ENCODE data around the gene IPO11.

IPO11 gene

DNA sequence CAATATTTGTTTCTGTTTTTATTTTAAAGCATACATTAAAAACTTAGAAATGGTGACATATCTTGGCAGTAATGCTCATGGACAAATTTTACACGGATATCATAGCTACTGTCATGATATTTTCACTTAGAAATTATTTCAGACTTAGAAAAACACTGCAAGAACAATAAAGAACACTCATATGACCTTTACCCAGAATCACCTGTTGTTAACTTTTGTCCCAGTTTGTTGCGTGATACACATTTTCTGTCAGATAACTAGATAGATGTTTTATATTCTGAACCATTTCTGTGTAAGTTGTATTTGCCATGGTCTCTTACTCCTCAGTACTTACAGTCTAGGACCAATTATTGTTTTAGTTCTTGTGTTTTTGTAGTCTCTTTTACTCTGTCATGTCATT, 162.5 kb downstream of the IPO11 start:
- Histone ChIP-seq H3K27me3 (ENCODE audit: control insufficient read depth in 1 of 2, insufficient read depth in 2 of 2, low read length in 2 of 2) (no peaks in the 10 kb centered on the region), H3K36me3 (ENCODE audit: insufficient read depth, low read length) (no peaks in the 10 kb centered on the region), H3K27ac (ENCODE audit: low read depth, low read length) (no peak overlapping the region), H3K4me3 (ENCODE audit: low read depth in 1 of 2, low read length in 2 of 2) (no peak overlapping the region), H3K4me1 (ENCODE audit: insufficient read depth, low read length) (no peaks in the 10 kb centered on the region), H3K9ac (ENCODE audit: low read length) (no peak overlapping the region), H3K9me3 (ENCODE audit: low read length) (no peaks in the 10 kb centered on the region)

- no peaks in the 10 kb centered on the region for H3K36me3 ChIP-seq (ENCODE audit: insufficient read depth, low read length)
These were observed 162.9 kb downstream of the IPO11 start for GRCh38 chr5:62575489-62575888.

DNA sequence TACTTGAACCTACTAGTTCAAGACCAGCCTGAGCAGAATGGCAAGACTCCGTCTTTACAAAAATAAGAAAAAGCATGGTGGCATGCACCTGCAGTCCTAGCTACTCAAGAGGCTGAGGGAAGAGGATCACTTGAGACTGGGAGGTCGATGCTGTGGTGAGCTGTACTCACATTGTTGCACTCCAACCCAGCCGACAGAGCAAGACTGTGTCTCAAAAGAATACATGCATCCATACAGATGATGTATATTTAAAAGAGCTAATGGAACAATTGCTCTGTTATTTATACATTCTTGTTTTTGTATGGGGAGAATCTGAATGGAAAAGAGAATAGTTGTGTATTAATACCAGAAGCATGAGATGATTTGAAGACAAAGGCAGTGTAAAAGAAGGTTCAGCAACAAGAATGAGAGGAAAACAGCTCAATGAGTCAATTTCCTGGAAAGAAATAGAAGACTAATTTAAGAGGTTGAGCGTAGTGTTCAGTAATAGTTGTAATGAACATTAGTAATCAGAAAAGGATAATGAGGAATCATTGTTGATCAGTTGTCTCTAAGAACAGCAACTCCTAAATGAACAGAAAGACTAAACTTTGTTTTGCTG, 164.1 kb downstream of the IPO11 start:
- no peak overlapping the region for H3K4me3 ChIP-seq (ENCODE audit: low read depth in 1 of 2, low read length in 2 of 2)
- H3K27ac ChIP-seq (ENCODE audit: low read depth, low read length) = no peak overlapping the region

More at GRCh38 chr5:62575489-62575888, 162.9 kb downstream of the IPO11 start:
- Histone ChIP-seq H3K4me1 (ENCODE audit: insufficient read depth, low read length) (no peaks in the 10 kb centered on the region), H3K27ac (ENCODE audit: low read depth, low read length) (no peak overlapping the region), H3K9ac (ENCODE audit: low read length) (no peak overlapping the region), H3K4me3 (ENCODE audit: low read depth in 1 of 2, low read length in 2 of 2) (no peak overlapping the region), H3K9me3 (ENCODE audit: low read length) (no peaks in the 10 kb centered on the region), H3K27me3 (ENCODE audit: control insufficient read depth in 1 of 2, insufficient read depth in 2 of 2, low read length in 2 of 2) (no peaks in the 10 kb centered on the region)

GRCh38 chr5:62577488-62577887, 164.9 kb downstream of the IPO11 start:
- Histone ChIP-seq H3K9ac (ENCODE audit: low read length) (no peak overlapping the region), H3K9me3 (ENCODE audit: low read length) (no peaks in the 10 kb centered on the region), H3K4me1 (ENCODE audit: insufficient read depth, low read length) (no peaks in the 10 kb centered on the region), H3K36me3 (ENCODE audit: insufficient read depth, low read length) (no peaks in the 10 kb centered on the region), H3K4me3 (ENCODE audit: low read depth in 1 of 2, low read length in 2 of 2) (no peak overlapping the region), H3K27me3 (ENCODE audit: control insufficient read depth in 1 of 2, insufficient read depth in 2 of 2, low read length in 2 of 2) (no peaks in the 10 kb centered on the region), H3K27ac (ENCODE audit: low read depth, low read length) (no peak overlapping the region)

More for the DNA sequence above, 164.1 kb downstream of the IPO11 start:
- Histone ChIP-seq H3K9me3 (ENCODE audit: low read length) (no peaks in the 10 kb centered on the region), H3K4me1 (ENCODE audit: insufficient read depth, low read length) (no peaks in the 10 kb centered on the region), H3K27me3 (ENCODE audit: control insufficient read depth in 1 of 2, insufficient read depth in 2 of 2, low read length in 2 of 2) (no peaks in the 10 kb centered on the region), H3K36me3 (ENCODE audit: insufficient read depth, low read length) (no peaks in the 10 kb centered on the region), H3K9ac (ENCODE audit: low read length) (no peak overlapping the region)

DNA sequence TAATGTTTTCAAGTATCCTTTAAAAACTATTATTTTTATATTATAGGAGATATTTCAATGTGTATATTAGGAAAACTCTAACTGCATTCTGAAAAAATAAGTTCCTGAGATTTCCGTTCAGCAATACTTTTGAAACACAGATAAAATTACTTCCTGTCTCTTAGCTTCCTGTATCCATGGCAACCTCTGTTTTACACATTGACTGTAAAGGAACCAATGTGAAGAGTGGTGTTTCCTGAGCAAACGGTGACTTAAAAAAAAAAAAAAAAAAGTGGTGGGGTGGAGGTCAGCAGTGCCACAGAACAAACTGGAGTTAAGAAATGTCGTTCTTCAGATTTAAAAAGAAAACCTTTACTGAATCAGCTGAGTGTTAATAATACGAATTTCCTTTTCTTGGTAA, 166.0 kb downstream of the IPO11 start, which contains the start of gene LRRC70:
Gene LRRC70 (plus strand): TSS at position 280 of the 400 bp plus-strand sequence. CDS start 620 bp downstream, outside the sequence.
- no peaks in the 10 kb centered on the region for H3K9me3 ChIP-seq (ENCODE audit: low read length)
- no peak within 1 kb of the TSS for H3K4me3 ChIP-seq (ENCODE audit: low read depth in 1 of 2, low read length in 2 of 2)
- H3K27me3 ChIP-seq (ENCODE audit: control insufficient read depth in 1 of 2, insufficient read depth in 2 of 2, low read length in 2 of 2) = no peaks in the 10 kb centered on the region
- no peaks in the 10 kb centered on the region for H3K36me3 ChIP-seq (ENCODE audit: insufficient read depth, low read length)
- H3K4me1 ChIP-seq (ENCODE audit: insufficient read depth, low read length) = no peaks in the 10 kb centered on the region
- no peak within 1 kb of the TSS for H3K9ac ChIP-seq (ENCODE audit: low read length)
- no peak within 1 kb of the TSS for H3K27ac ChIP-seq (ENCODE audit: low read depth, low read length)

DNA sequence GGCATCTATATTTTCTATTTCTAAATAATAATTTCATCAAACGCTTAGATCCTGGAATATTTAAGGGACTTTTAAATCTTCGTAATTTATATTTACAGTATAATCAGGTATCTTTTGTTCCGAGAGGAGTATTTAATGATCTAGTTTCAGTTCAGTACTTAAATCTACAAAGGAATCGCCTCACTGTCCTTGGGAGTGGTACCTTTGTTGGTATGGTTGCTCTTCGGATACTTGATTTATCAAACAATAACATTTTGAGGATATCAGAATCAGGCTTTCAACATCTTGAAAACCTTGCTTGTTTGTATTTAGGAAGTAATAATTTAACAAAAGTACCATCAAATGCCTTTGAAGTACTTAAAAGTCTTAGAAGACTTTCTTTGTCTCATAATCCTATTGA, 167.2 kb downstream of the IPO11 start:
- Histone ChIP-seq H3K36me3 (ENCODE audit: insufficient read depth, low read length) (no peaks in the 10 kb centered on the region), H3K4me1 (ENCODE audit: insufficient read depth, low read length) (no peaks in the 10 kb centered on the region), H3K9ac (ENCODE audit: low read length) (no peak overlapping the region), H3K9me3 (ENCODE audit: low read length) (no peaks in the 10 kb centered on the region), H3K27ac (ENCODE audit: low read depth, low read length) (no peak overlapping the region), H3K27me3 (ENCODE audit: control insufficient read depth in 1 of 2, insufficient read depth in 2 of 2, low read length in 2 of 2) (no peaks in the 10 kb centered on the region), H3K4me3 (ENCODE audit: low read depth in 1 of 2, low read length in 2 of 2) (no peak overlapping the region)

DNA sequence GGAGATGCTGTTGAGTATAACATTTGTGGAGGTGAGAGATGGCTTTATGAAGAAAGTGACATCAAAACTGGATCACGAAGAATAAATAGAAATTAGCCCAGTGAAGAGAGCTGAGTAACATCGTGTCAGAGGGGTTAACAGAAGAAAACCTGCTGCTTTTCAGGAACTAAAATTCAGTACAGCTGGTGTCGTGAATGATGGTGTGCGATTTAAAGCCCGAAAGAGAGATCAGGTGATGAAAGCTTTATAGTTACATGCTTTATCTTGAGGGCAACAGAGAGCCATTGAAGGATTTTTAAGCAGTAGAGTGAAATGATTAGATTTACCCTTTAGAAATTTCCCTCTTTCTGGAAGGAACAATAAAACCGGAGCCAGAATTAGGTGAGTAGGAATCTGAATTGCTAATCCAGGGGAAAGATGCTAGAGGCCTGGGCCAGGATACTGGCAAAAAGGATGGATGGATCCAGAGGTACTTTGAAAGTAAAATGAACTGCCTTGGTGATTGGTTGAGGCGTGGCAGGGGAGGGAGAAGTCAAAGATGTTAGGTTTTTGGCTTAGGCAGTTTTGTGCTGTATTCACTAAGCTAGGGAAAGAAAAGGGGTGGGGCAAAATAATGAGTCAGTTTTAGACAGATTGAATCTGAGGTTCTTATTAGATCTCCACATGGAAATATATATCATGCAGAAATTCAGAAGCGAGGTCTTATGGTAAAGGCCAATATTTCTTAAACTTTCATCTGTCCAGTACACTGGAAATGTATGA, 169.5 kb downstream of the IPO11 start:
- no peaks in the 10 kb centered on the region for H3K4me1 ChIP-seq (ENCODE audit: insufficient read depth, low read length)
- no peaks in the 10 kb centered on the region for H3K9me3 ChIP-seq (ENCODE audit: low read length)
- no peak overlapping the region for H3K27ac ChIP-seq (ENCODE audit: low read depth, low read length)
- no peaks in the 10 kb centered on the region for H3K36me3 ChIP-seq (ENCODE audit: insufficient read depth, low read length)
- no peak overlapping the region for H3K4me3 ChIP-seq (ENCODE audit: low read depth in 1 of 2, low read length in 2 of 2)
- no peak overlapping the region for H3K9ac ChIP-seq (ENCODE audit: low read length)
- no peaks in the 10 kb centered on the region for H3K27me3 ChIP-seq (ENCODE audit: control insufficient read depth in 1 of 2, insufficient read depth in 2 of 2, low read length in 2 of 2)

GRCh38 chr5:62584391-62584790, 171.8 kb downstream of the IPO11 start:
- peaks cover 7% of the 10 kb centered on the region for H3K36me3 ChIP-seq (ENCODE audit: insufficient read depth, low read length)
- no peak overlapping the region for H3K9ac ChIP-seq (ENCODE audit: low read length)
- no peaks in the 10 kb centered on the region for H3K27me3 ChIP-seq (ENCODE audit: control insufficient read depth in 1 of 2, insufficient read depth in 2 of 2, low read length in 2 of 2)
- H3K27ac ChIP-seq (ENCODE audit: low read depth, low read length) = no peak overlapping the region
- H3K4me1 ChIP-seq (ENCODE audit: insufficient read depth, low read length) = no peaks in the 10 kb centered on the region
- H3K9me3 ChIP-seq (ENCODE audit: low read length) = no peaks in the 10 kb centered on the region
- H3K4me3 ChIP-seq (ENCODE audit: low read depth in 1 of 2, low read length in 2 of 2) = no peak overlapping the region

DNA sequence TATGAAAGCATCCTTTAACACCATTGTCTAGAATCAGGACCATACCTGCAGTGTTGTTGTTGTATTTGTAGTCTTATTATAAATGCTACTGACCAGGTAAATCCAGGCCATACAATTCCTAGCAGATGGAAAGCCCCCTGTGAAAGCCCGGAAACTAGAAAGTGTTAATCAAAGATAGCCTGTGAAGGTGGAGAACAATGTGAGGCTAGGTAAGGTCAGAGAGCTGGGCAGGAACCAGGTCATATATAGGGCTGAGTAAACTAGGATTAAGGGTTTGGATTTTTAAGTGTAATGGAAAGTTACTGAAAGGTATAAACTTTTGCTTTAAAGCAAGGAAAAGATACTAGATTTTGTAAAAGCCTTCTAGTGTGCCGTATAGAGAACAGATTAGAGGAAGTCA, 172.7 kb downstream of the IPO11 start:
- no peak overlapping the region for H3K27ac ChIP-seq (ENCODE audit: low read depth, low read length)
- H3K9me3 ChIP-seq (ENCODE audit: low read length) = no peaks in the 10 kb centered on the region
- peaks cover 7% of the 10 kb centered on the region for H3K36me3 ChIP-seq (ENCODE audit: insufficient read depth, low read length)
- H3K9ac ChIP-seq (ENCODE audit: low read length) = no peak overlapping the region
- H3K4me3 ChIP-seq (ENCODE audit: low read depth in 1 of 2, low read length in 2 of 2) = no peak overlapping the region
- H3K4me1 ChIP-seq (ENCODE audit: insufficient read depth, low read length) = no peaks in the 10 kb centered on the region
- no peaks in the 10 kb centered on the region for H3K27me3 ChIP-seq (ENCODE audit: control insufficient read depth in 1 of 2, insufficient read depth in 2 of 2, low read length in 2 of 2)

DNA sequence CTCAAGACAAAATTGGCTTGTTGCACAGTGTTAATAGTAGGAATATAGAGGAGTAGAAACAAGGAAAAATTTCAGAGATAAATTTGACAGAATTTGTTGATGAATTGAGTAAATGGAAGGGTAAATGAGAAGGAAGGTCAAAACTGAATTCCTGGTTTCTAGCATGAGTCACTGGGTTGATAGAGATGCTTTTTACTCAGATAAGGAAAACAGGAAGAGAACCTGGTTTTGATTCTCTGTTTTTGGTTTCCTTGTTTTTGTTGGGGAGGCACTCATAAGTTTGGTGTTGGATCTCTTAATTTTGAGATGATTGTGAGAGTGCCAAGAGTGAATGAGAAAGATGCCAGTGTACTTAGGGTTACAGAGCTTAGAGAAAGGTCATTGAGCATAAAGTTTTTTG, 173.2 kb downstream of the IPO11 start:
- Histone ChIP-seq H3K27ac (ENCODE audit: low read depth, low read length) (no peak overlapping the region), H3K27me3 (ENCODE audit: control insufficient read depth in 1 of 2, insufficient read depth in 2 of 2, low read length in 2 of 2) (no peaks in the 10 kb centered on the region)

GRCh38 chr5:62587737-62588136, 175.2 kb downstream of the IPO11 start:
- Histone ChIP-seq H3K4me3 (ENCODE audit: low read depth in 1 of 2, low read length in 2 of 2) (no peak overlapping the region), H3K27ac (ENCODE audit: low read depth, low read length) (no peak overlapping the region), H3K9me3 (ENCODE audit: low read length) (no peaks in the 10 kb centered on the region), H3K4me1 (ENCODE audit: insufficient read depth, low read length) (no peaks in the 10 kb centered on the region), H3K9ac (ENCODE audit: low read length) (no peak overlapping the region), H3K27me3 (ENCODE audit: control insufficient read depth in 1 of 2, insufficient read depth in 2 of 2, low read length in 2 of 2) (no peaks in the 10 kb centered on the region), H3K36me3 (ENCODE audit: insufficient read depth, low read length) (peaks cover 7% of the 10 kb centered on the region)

More for the DNA sequence above, 173.2 kb downstream of the IPO11 start:
- H3K9me3 ChIP-seq (ENCODE audit: low read length) = no peaks in the 10 kb centered on the region
- peaks cover 7% of the 10 kb centered on the region for H3K36me3 ChIP-seq (ENCODE audit: insufficient read depth, low read length)
- H3K4me3 ChIP-seq (ENCODE audit: low read depth in 1 of 2, low read length in 2 of 2) = no peak overlapping the region
- no peaks in the 10 kb centered on the region for H3K4me1 ChIP-seq (ENCODE audit: insufficient read depth, low read length)
- H3K9ac ChIP-seq (ENCODE audit: low read length) = no peak overlapping the region

DNA sequence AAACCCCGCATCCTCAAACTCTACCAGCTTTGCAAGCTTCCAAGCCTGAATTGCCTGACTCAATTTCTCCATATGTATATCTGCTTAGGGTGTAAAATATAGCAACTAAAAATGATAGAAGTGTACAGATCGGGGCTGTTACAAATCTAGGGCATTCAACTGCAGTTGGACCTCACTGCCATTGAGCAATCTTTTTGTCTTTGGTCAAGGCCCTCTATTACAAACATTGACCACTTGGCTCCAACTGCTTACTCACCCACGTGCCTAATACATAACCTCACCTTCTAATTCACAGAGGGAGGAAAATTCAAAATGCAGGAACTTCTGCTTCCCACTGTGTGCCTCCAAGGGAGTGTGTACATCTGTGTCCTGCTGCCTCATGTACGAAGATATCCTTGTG, 176.1 kb downstream of the IPO11 start:
- Histone ChIP-seq H3K9ac (ENCODE audit: low read length) (no peak overlapping the region), H3K27me3 (ENCODE audit: control insufficient read depth in 1 of 2, insufficient read depth in 2 of 2, low read length in 2 of 2) (no peaks in the 10 kb centered on the region), H3K9me3 (ENCODE audit: low read length) (no peaks in the 10 kb centered on the region), H3K4me1 (ENCODE audit: insufficient read depth, low read length) (no peaks in the 10 kb centered on the region), H3K27ac (ENCODE audit: low read depth, low read length) (no peak overlapping the region), H3K36me3 (ENCODE audit: insufficient read depth, low read length) (peaks cover 7% of the 10 kb centered on the region), H3K4me3 (ENCODE audit: low read depth in 1 of 2, low read length in 2 of 2) (no peak overlapping the region)

Measured in muscle layer of colon (tissue), 2 donors.